H4 (cell line): ENCODE data around the gene IMPDH2. TPM values are rescaled to one million over a fixed set of nuclear protein-coding genes. Genes with fewer than 3 reads are reported as not detected.

Experiments
- DNase-seq: peaks from one replicate; pipeline ENCODE4 v3.0.0-alpha.2; 2015; ENCODE audit warnings: low spot score
- total RNA-seq: library from RNA; depleted of rRNA; stranded (reverse); fragments of >200 nt; shearing (Covaris generic); gene quantifications from 2 replicates; pipeline ENCODE4 v1.2.3, GENCODE V29; 2014

IMPDH2 gene
- total RNA-seq, 1 experiment from 2014 or later: 330 TPM

DNA sequence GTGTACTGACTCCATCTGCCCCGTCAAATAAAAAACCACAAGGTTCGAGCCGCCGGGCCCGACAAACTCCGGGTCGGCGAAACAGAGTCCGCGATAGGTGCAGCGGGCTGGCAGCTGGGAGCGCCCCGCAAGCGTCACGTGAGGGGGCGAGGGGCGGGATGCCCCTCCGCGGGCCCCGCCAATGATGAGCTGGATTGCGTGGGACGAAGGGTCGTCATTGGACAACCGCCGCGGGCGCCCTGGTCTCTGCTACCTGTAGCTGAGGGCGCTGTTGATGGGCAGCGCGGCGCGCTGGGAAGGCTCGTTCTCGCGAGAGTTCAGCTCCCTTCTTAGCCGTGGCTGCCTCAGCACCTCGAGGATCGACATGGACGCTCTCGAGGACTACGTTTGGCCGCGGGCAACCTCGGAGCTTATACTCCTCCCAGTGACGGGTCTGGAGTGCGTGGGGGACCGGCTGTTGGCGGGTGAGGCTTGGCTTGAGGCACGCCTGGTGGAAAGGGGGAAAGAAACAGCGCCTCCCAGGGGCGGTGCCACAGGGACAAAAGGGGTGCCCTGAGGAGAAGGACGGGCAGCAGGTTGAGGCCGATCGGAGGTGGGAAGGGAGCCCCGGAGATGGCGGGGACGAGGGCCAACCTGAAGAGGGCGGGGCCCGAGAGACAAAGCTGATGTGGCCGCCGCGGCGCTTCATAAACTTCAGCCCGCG is 22.0 kb downstream of the IMPDH2 start, which contains the start of gene WDR6:
Gene WDR6 (plus strand): TSS at position 324 of the 703 bp plus-strand sequence. CDS start 41 bp downstream, at position 365.
- peak; percentile 90 for DNase-seq

- DNase-seq: no peak
These were observed 22.7 kb downstream of the IMPDH2 start for GRCh38 chr3:49006408-49007067.

DNA sequence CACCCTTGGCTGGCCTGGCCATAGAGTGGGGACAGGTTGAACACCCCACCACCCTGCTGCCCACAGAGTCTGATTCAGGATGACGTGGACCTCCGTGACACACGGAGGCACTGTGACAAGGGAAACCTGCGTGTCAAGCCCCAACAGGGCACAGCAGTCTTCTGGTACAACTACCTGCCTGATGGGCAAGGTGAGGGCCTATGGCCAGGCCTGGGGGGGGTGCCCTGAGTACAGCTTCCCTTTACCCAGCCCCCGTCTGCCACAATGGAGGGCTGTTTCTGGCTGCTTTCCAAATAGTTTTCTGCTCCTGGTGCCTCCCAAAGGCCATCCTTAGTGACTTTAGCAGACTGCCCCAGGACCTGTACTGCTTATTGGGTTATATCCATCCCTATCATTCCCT is 23.2 kb downstream of the IMPDH2 start:
- no peak for DNase-seq

GRCh38 chr3:49005303-49005680 is 23.9 kb downstream of the IMPDH2 start:
- DNase-seq: no peak

- no peak for DNase-seq
These were observed 24.6 kb downstream of the IMPDH2 start for GRCh38 chr3:49004352-49005302.

GRCh38 chr3:49001155-49001554 is 28.0 kb downstream of the IMPDH2 start:
- no peak for DNase-seq

- no peak for DNase-seq
These were observed 29.9 kb downstream of the IMPDH2 start for GRCh38 chr3:48999085-48999858.

DNA sequence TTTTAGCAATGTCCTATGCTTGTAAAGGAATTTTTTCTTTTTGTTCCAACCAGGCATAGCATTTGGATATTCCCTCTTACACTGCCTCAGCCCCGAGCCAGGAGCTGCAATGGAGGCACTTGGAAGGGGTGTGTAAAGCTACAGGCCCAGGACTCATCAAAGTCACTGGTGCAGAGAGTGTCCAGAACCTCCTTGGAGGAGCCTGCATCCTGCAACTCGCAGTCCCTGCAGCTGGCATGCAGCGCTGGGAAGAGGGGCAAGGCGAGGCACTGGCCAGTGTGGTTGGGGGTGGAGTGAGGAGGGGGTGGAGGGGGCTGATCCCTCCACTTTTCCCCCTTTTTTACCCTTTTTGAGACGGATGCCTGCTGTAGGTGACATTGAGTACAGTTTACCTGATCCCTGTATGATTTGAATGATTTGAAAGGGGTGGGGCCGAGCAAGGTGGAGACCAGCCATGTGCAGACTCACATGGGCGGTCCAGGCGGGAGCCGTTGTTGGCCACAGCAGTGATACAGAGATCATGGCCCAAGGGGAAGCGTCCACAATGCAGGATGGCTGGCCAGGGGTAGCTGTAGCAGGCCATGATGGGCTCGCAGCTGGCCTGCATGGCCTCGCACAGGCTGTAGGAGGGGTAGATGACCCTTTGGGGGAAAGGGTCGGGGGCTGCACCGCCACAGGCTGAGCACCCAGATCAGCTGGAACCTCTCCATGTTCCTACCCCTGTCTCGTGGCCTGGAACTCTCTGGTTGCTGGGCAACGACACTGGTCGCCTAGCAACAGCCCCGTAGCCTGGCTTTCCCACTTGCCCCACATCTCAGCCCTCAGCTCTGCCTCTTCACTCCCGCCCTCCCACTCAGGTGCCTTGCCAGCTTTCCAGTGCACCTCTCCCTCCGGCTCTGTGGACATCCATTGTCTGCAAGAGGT is 31.2 kb downstream of the IMPDH2 start:
- no peak for DNase-seq

- no peak for DNase-seq
These were observed 32.0 kb downstream of the IMPDH2 start for GRCh38 chr3:48997102-48997635.

DNA sequence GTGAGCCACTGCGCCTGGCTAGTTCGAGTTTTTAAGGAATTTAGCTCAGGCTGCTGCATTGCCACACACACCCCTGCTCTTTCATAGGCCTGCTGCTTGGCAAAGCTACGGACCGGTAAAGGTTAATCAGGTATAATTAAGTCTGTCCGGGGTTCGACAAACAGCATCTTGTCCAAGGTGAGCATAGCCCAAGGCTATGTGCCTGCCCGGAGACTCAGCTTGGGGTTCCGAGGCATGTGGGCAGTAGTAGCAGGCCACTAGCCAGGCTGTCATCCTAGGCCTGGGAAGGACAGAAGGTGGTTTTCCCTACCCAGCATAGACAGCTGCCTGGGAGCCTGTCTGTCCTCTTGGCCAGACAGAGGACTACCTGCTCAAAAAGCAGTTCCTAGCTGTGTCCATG is 32.6 kb downstream of the IMPDH2 start:
- DNase-seq: no peak

- no peak for DNase-seq
These were observed 35.4 kb downstream of the IMPDH2 start for GRCh38 chr3:48993834-48994233.

DNA sequence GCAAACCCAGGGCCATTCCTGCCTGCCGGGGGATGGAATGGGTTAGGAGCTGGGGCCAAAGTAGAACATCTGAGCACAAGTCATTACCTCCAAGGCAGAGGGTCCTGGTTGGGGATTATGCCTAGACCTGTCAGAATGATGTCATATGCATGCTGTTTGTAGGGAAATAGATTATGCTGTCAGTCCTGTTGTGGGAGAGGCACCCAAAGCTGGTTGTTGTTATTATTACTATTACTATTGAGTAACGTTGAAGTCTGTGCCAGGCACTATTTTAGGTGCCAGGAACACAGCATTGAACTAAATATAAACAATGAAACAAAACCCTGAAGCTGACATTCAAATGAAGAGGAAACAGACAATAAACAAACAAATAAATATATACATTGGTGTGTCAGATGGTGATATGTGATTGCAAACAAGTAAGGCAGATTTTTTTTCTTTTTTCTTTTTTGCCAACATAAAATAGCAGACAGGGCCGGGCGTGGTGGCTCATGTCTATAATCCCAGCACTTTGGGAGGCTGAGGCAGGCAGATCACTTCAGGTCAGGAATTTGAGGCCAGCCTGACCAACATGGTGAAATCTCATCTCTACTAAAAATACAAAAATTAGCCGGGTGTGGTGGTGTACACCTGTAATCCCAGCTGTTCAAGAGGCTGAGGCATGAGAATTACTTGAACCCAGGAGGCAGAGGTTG is 37.2 kb downstream of the IMPDH2 start:
- no peak for DNase-seq

GRCh38 chr3:48990636-48991469 is 38.3 kb downstream of the IMPDH2 start:
- no peak for DNase-seq

DNA sequence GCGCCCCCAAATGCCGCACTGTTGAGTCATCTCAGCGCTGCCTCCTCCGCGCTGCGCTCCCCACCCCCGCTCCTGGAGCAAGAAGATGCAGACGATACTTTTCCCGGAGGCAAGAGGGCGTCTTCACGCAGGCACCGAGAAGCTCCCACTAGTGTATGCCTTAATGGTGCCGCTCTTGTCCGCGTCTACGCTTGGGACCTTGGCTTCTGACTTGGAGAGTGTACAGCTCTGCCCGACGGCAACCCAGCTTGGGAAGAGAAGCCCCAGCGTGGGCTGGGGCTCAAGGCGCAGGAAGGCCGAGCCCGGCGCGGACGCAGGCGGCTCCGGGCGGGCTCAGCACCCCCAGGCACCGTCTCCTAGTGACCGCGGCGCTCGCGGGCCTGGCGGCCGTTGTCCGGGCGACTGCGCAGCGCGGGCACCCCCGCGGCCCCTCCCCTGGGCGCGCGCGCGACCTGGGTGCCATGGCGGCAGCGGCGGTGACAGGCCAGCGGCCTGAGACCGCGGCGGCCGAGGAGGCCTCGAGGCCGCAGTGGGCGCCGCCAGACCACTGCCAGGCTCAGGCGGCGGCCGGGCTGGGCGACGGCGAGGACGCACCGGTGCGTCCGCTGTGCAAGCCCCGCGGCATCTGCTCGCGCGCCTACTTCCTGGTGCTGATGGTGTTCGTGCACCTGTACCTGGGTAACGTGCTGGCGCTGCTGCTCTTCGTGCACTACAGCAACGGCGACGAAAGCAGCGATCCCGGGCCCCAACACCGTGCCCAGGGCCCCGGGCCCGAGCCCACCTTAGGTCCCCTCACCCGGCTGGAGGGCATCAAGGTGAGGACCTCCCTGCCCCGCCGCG is 39.2 kb downstream of the IMPDH2 start, which contains the start of gene P4HTM:
Gene P4HTM (plus strand): TSS at position 446 of the 840 bp plus-strand sequence. CDS start 16 bp downstream, at position 462.
- peak; percentile 79 for DNase-seq

- no peak for DNase-seq
These were observed 39.9 kb downstream of the IMPDH2 start for GRCh38 chr3:48989126-48989795.

GRCh38 chr3:48985831-48986376 is 43.3 kb downstream of the IMPDH2 start:
- DNase-seq: no peak

DNA sequence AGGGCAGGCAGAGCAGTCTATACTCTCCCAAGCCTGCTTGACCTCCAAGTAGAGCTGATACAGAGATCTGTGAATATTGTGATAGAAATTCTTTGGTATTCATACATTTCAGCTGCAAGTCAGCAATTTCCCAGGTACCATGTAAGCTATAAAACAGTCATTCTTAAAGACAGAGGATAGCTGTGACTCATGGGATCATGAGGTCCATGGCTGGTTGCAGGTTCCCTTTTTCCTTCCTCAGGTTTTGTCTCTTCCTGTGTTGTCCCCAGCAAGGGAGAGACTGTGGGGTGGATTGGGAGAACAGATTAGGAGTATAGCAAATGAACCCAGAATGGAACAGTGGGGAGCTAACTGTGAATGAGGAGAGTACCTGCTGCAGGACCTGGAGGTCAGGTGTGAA is 44.5 kb downstream of the IMPDH2 start:
- no peak for DNase-seq
